Neural progenitor cell (in vitro differentiated cells): Measurements from ENCODE around the gene AP1M1. TPM values are rescaled to one million over a fixed set of nuclear protein-coding genes. Genes with fewer than 3 reads are reported as not detected.

Experiments used
- DNase-seq: peaks from one replicate; pipeline ENCODE4 v3.0.0-alpha.2; 2016; ENCODE audit warnings: low spot score
- H2AFZ ChIP-seq: fragments of 200-600 bp; sonication (generic); replicated peaks from 2 replicates; pipeline ENCODE4 v1.6.1; 2016; ENCODE audit warnings: antibody characterized with exemption
- H3F3A ChIP-seq: fragments of 200-600 bp; sonication (generic); 2 replicates; pipeline ENCODE4 v1.6.1; 2016; ENCODE audit warnings: antibody characterized with exemption, low read depth
- H3K27ac ChIP-seq: fragments of 200-600 bp; sonication (generic); 2 replicates; pipeline ENCODE4 v1.5.1; 2016; ENCODE audit warnings: mild to moderate bottlenecking
- H3K27me3 ChIP-seq: fragments of 200-600 bp; sonication (generic); 2 replicates; pipeline ENCODE4 v1.6.1; 2016; ENCODE audit warnings: mild to moderate bottlenecking, moderate library complexity
- H3K36me3 ChIP-seq: fragments of 200-600 bp; sonication (generic); 2 replicates; pipeline ENCODE4 v1.5.1; 2016
- H3K4me1 ChIP-seq: fragments of 200-600 bp; sonication (generic); 2 replicates; pipeline ENCODE4 v1.6.1; 2016; ENCODE audit warnings: mixed run types
- H3K4me2 ChIP-seq: fragments of 200-600 bp; sonication (generic); 2 replicates; pipeline ENCODE4 v1.6.1; 2016
- H3K4me3 ChIP-seq: fragments of 200-600 bp; sonication (generic); 2 replicates; pipeline ENCODE4 v1.5.1; 2016
- H3K79me2 ChIP-seq: fragments of 200-600 bp; sonication (generic); 2 replicates; pipeline ENCODE4 v1.6.1; 2016; ENCODE audit warnings: low read depth
- H3K9ac ChIP-seq: fragments of 200-600 bp; sonication (generic); 2 replicates; pipeline ENCODE4 v1.6.1; 2016
- H3K9me3 ChIP-seq: fragments of 200-600 bp; sonication (generic); 2 replicates; pipeline ENCODE4 v1.5.1; 2016; ENCODE audit warnings: low read depth
- H4K20me1 ChIP-seq: fragments of 200-600 bp; sonication (generic); 2 replicates; pipeline ENCODE4 v1.6.1; 2016; ENCODE audit warnings: low read depth
- H3K27ac Mint-ChIP-seq: 3 replicates; pipeline ENCODE4 v1.8.0; 2021; ENCODE audit warnings: mixed read lengths
- H3K27me3 Mint-ChIP-seq: 2 replicates; pipeline ENCODE4 v1.8.0; 2022; ENCODE audit warnings: low read depth, mild to moderate bottlenecking, inconsistent platforms, moderate library complexity, mixed read lengths; ENCODE audit not compliant: insufficient read depth
- H3K36me3 Mint-ChIP-seq: 3 replicates; pipeline ENCODE4 v1.8.0; 2021; ENCODE audit warnings: mixed read lengths
- H3K4me1 Mint-ChIP-seq: 3 replicates; pipeline ENCODE4 v1.8.0; 2021; ENCODE audit warnings: mixed read lengths
- H3K4me3 Mint-ChIP-seq: 3 replicates; pipeline ENCODE4 v1.8.0; 2021; ENCODE audit warnings: mild to moderate bottlenecking, moderate library complexity, mixed read lengths
- H3K9me3 Mint-ChIP-seq: 3 replicates; pipeline ENCODE4 v1.8.0; 2020; ENCODE audit warnings: mixed read lengths
- EZH2 ChIP-seq: fragments of 200-600 bp; sonication (generic); IDR thresholded peaks from 2 replicates; pipeline ENCODE4 v1.6.1; 2017; ENCODE audit warnings: antibody characterized with exemption, mild to moderate bottlenecking, moderate library complexity
- EZH2phosphoT487 ChIP-seq: fragments of 200-600 bp; sonication (generic); IDR thresholded peaks from 2 replicates; pipeline ENCODE4 v1.6.1; 2017; ENCODE audit warnings: antibody characterized with exemption
- total RNA-seq: library from RNA; depleted of rRNA; stranded (reverse); fragments of >200 nt; gene quantifications from 2 replicates; pipeline ENCODE4 v1.2.3, GENCODE V29; 2015; ENCODE audit warnings: low replicate concordance
- TF ChIP-seq, protein P1 (sequence below): fragments of 200-600 bp; sonication (generic); IDR thresholded peaks from 2 replicates; pipeline ENCODE4 v1.5.1; 2017; ENCODE audit warnings: antibody characterized with exemption, mild to moderate bottlenecking

The AP1M1 gene
- total RNA-seq, 1 donor from 2014 or later = 26.5 TPM

DNA sequence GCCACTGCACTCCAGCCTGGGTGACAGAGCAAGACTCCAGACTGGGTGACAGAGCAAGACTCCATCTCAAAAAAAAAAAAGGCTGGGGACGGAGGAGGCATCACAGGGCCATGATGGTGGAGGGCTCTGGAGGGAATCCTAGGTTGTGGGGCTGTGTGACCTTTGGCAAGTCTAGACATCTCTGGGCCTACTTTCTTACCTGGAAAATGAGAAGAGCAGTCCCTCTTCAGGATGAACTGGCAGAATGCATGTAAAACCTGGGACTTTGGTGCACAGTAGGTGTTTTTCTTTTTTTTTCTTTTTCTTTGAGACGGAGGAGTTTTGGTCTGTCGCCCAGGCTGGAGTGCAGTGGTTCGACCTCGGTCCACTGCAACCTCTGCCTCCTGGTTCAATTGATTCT, 38.1 kb upstream of the AP1M1 start:
- Mint-ChIP-seq H3K9me3 (no peaks in the 10 kb centered on the region), H3K4me1 (no peaks in the 10 kb centered on the region), H3K27me3 (peaks cover 5% of the 10 kb centered on the region), H3K36me3 (no peaks in the 10 kb centered on the region), H3K4me3 (no peak overlapping the region), H3K27ac (no peak overlapping the region)
- no peak for TF ChIP-seq EZH2phosphoT487
- TF ChIP-seq, protein P1, sequence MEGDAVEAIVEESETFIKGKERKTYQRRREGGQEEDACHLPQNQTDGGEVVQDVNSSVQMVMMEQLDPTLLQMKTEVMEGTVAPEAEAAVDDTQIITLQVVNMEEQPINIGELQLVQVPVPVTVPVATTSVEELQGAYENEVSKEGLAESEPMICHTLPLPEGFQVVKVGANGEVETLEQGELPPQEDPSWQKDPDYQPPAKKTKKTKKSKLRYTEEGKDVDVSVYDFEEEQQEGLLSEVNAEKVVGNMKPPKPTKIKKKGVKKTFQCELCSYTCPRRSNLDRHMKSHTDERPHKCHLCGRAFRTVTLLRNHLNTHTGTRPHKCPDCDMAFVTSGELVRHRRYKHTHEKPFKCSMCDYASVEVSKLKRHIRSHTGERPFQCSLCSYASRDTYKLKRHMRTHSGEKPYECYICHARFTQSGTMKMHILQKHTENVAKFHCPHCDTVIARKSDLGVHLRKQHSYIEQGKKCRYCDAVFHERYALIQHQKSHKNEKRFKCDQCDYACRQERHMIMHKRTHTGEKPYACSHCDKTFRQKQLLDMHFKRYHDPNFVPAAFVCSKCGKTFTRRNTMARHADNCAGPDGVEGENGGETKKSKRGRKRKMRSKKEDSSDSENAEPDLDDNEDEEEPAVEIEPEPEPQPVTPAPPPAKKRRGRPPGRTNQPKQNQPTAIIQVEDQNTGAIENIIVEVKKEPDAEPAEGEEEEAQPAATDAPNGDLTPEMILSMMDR = no peak
- TF ChIP-seq EZH2 = no peak
- no peak overlapping the region for H2AFZ ChIP-seq
- no peaks in the 10 kb centered on the region for H3K9me3 ChIP-seq
- H3K9ac ChIP-seq = no peak overlapping the region
- H3F3A ChIP-seq = no peaks in the 10 kb centered on the region
- H3K27ac ChIP-seq = no peak overlapping the region
- no peaks in the 10 kb centered on the region for H3K36me3 ChIP-seq
- no peak overlapping the region for H3K4me3 ChIP-seq
- H3K27me3 ChIP-seq = no peaks in the 10 kb centered on the region
- DNase-seq = no peak
- no peaks in the 10 kb centered on the region for H3K79me2 ChIP-seq
- no peaks in the 10 kb centered on the region for H4K20me1 ChIP-seq
- H3K4me1 ChIP-seq = no peaks in the 10 kb centered on the region
- no peak overlapping the region for H3K4me2 ChIP-seq

DNA sequence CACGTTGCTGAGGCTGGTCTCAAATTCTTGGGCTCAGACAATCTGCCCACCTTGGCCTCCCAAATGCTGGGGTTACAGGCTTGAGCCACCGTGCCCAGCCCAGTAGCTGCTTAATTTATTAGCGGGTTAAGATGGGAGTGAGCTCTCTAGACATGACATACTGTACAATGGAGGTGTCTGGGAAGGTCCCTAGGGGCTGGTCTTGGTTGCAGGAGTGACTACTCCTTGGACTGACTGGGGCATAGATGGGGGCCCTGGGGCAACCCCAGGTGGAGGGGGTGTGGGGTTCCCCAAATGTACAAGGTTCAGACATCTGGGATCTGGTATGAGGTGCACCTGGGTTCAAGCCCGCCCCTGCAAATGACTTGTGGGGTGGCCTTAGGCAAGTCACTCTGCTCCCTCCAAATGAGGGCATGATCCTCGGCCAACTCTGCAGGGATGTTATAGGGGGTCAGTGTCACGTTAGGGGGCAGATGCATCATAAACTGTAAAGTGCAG, 37.2 kb upstream of the AP1M1 start:
- H3K79me2 ChIP-seq = no peaks in the 10 kb centered on the region
- H3F3A ChIP-seq = no peaks in the 10 kb centered on the region
- H3K4me1 ChIP-seq = no peaks in the 10 kb centered on the region
- no peak overlapping the region for H3K27ac ChIP-seq
- Mint-ChIP-seq H3K27me3 (peaks cover 5% of the 10 kb centered on the region), H3K4me3 (no peak overlapping the region), H3K4me1 (no peaks in the 10 kb centered on the region), H3K27ac (no peak overlapping the region), H3K9me3 (no peaks in the 10 kb centered on the region), H3K36me3 (no peaks in the 10 kb centered on the region)
- H3K9me3 ChIP-seq = no peaks in the 10 kb centered on the region
- H3K9ac ChIP-seq = no peak overlapping the region
- no peak overlapping the region for H3K4me3 ChIP-seq
- H3K36me3 ChIP-seq = no peaks in the 10 kb centered on the region
- H3K4me2 ChIP-seq = no peak overlapping the region
- DNase-seq = no peak
- H2AFZ ChIP-seq = no peak overlapping the region
- H3K27me3 ChIP-seq = no peaks in the 10 kb centered on the region
- no peaks in the 10 kb centered on the region for H4K20me1 ChIP-seq
- no peak for TF ChIP-seq EZH2phosphoT487
- TF ChIP-seq EZH2 = no peak
- TF ChIP-seq, protein P1 = no peak

DNA sequence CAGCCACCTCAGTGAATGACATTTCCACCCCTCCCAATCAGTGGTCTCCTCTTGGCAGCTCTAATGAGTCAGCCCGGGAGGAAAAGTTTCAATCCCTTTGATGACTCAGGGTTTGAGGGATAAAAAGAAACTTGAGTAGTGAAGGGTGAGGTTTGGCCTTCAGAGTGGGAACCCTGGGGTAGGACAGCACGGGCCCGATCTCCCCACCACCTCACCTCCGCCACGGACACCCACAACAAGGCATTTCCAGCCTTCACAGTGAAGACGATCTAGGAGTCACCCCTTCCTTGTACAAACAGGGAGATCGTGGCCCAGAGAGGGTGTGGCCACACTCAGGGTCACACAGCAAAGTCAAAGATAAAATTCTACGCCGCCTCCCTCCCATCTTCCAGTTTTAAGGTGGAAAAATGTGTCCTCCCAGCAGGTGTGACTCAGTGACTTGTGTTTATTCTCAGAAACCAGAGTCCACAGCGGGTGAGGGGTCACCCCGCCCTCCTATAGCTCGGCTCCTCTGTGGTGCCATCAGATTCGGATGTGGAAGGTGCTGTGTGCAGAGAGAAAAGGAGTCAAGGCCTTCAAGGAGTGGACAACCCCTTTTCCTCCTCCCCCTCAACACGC, 36.7 kb upstream of the AP1M1 start:
- H3K9me3 ChIP-seq = no peaks in the 10 kb centered on the region
- H3K79me2 ChIP-seq = no peaks in the 10 kb centered on the region
- no peaks in the 10 kb centered on the region for H4K20me1 ChIP-seq
- H3K27me3 ChIP-seq = no peaks in the 10 kb centered on the region
- no peak overlapping the region for H2AFZ ChIP-seq
- H3K4me3 Mint-ChIP-seq = no peak overlapping the region
- no peaks in the 10 kb centered on the region for H3K36me3 Mint-ChIP-seq
- H3K4me2 ChIP-seq = no peak overlapping the region
- H3F3A ChIP-seq = no peaks in the 10 kb centered on the region
- peaks cover 5% of the 10 kb centered on the region for H3K27me3 Mint-ChIP-seq
- DNase-seq = no peak
- TF ChIP-seq EZH2phosphoT487 = no peak
- no peak for TF ChIP-seq EZH2
- TF ChIP-seq, protein P1 = no peak
- H3K27ac ChIP-seq = no peak overlapping the region
- H3K4me1 ChIP-seq = no peaks in the 10 kb centered on the region
- H3K9ac ChIP-seq = no peak overlapping the region
- H3K4me3 ChIP-seq = no peak overlapping the region
- H3K27ac Mint-ChIP-seq = no peak overlapping the region
- no peaks in the 10 kb centered on the region for H3K36me3 ChIP-seq
- no peaks in the 10 kb centered on the region for H3K9me3 Mint-ChIP-seq
- no peaks in the 10 kb centered on the region for H3K4me1 Mint-ChIP-seq
